SH-SY5Y (cell line): ENCODE data around the gene FNIP2.

ENCODE experiments used
- GATA2 ChIP-seq: IDR thresholded peaks from 2 replicates; pipeline ENCODE4 v1.6.1; 2011; ENCODE audit warnings: mild to moderate bottlenecking, low read depth, low read length
- GATA3 ChIP-seq: IDR thresholded peaks from 2 replicates; pipeline ENCODE4 v1.6.1; 2011; ENCODE audit warnings: low read depth, mild to moderate bottlenecking, low read length, moderate library complexity

DNA sequence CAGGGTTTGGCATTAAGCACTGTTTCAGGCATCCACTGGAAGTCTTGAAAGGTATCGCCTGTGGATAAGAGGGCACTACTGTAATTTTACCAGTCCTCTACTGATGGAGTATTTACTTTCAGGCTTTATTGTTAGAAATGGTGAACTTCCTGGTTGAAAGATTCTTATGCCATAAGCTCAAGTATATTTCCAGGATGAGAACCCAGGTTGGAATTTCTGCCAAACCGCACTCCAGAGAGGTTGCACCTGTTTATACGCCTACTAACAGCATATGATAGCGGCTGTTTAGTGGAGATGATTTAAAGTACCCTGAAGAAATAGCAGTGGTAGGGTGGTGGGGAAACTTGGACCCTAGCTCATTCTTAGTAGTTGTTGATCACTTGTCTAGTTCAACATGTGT is 9.9 kb downstream of the FNIP2 start:
- TF ChIP-seq GATA2 (no peak), GATA3 (no peak)
